ENCODE data around the gene LRRC8D.

LRRC8D gene

GRCh38 chr1:89897347-89898133 lies 76.7 kb downstream of the LRRC8D start:
- no peak overlapping the region for H3K4me3 ChIP-seq (ENCODE audit: low read depth, low read length)
- TF ChIP-seq CTCF (IDR thresholded peaks at IDR 0.05; ENCODE audit: low read depth, low read length) = no peak

GRCh38 chr1:89898150-89898549 lies 77.3 kb downstream of the LRRC8D start:
- H3K4me3 ChIP-seq (ENCODE audit: low read depth, low read length) = no peak overlapping the region
- TF ChIP-seq CTCF (IDR thresholded peaks at IDR 0.05; ENCODE audit: low read depth, low read length) = no peak

GRCh38 chr1:89898695-89899470 lies 78.1 kb downstream of the LRRC8D start:
- no peak overlapping the region for H3K4me3 ChIP-seq (ENCODE audit: low read depth, low read length)
- TF ChIP-seq CTCF (IDR thresholded peaks at IDR 0.05; ENCODE audit: low read depth, low read length) = no peak

- no peak for TF ChIP-seq CTCF (IDR thresholded peaks at IDR 0.05; ENCODE audit: low read depth, low read length)
- no peak overlapping the region for H3K4me3 ChIP-seq (ENCODE audit: low read depth, low read length)
Observed at GRCh38 chr1:89900323-89900722, 79.5 kb downstream of the LRRC8D start.

DNA sequence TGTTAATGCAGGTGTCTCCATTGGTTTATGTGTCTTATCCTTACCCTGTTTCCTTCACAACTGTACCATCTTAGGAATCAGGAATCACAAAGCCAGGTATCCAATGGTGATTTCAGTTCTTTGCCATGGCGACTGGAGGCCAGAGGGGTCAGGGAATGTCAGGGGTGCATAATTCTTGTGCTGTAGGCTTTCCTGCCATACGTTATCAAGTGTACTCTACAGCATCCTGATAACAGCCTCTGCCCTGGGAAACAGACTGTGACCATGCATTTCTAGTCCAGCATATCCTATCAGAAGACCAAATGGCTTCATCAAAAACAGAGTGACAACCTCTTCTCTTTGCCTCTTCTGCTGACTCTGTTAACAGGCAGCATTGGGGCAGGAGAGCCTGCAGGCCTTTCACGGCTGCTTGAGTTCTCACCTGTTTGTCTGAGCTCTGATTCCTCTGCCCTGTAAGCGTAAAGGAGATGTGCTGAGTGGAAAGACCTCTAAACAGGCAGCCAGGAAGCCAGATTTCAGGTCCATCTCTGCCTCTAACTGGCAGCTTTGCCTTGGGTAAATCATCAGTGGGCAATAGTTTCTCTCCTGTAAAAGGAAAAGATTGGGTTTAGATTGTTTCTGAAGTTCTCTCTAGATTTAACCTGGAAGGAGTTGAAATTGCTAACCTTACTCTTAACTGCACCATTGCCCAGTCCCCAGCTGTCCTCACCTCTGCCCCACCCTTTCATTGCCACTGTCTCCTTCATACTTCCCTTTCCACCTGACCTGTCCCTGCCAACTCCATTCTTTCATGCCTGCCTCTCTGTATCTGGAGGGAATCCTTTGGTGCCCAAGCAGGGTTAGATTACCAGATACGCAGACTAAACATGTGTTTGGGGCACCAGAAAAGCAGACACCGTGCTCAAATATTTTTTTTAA lies 80.2 kb downstream of the LRRC8D start:
- H3K4me3 ChIP-seq (ENCODE audit: low read depth, low read length) = no peak overlapping the region
- TF ChIP-seq CTCF (IDR thresholded peaks at IDR 0.05; ENCODE audit: low read depth, low read length) = no peak

GRCh38 chr1:89901957-89902669 lies 81.3 kb downstream of the LRRC8D start:
- TF ChIP-seq CTCF (IDR thresholded peaks at IDR 0.05; ENCODE audit: low read depth, low read length) = no peak
- H3K4me3 ChIP-seq (ENCODE audit: low read depth, low read length) = no peak overlapping the region
